ENCODE results near the gene MKLN1. TPM values are rescaled to one million over a fixed set of nuclear protein-coding genes. Genes with fewer than 3 reads are reported as not detected.

The MKLN1 gene
- total RNA-seq, 2 experiments from 2014 or later = 38.5 TPM

DNA sequence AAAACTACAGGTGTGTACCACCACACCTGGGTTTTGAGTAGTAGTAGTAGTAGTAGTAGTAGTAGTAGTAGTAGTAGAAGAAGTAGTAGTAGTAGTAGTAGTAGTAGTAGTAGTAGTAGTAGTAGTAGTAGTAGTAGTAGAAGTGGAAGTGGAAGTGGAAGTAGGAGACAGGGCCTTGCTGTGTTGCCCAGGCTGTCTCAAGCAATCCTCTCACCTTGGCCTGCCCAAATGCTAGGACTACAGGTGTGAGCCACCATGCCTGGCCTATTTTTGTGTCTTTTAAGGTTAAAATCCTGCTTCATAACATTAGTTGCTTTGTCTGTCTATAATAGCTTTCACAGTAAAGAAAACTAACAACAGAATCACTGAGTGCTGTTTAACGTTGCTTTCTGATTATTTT, 117.0 kb downstream of the MKLN1 start:
- Mint-ChIP-seq H3K27ac (no peak overlapping the region), H3K36me3 (ENCODE audit: low read depth) (peaks cover 40% of the 10 kb centered on the region), H3K9me3 (peaks cover 2% of the 10 kb centered on the region), H3K4me1 (ENCODE audit: low read depth) (no peaks in the 10 kb centered on the region), H3K4me3 (no peak overlapping the region), H3K27me3 (no peaks in the 10 kb centered on the region)
- intact Hi-C loops (cut with micrococcal nuclease) = no loop called here
- TF ChIP-seq, protein P1, sequence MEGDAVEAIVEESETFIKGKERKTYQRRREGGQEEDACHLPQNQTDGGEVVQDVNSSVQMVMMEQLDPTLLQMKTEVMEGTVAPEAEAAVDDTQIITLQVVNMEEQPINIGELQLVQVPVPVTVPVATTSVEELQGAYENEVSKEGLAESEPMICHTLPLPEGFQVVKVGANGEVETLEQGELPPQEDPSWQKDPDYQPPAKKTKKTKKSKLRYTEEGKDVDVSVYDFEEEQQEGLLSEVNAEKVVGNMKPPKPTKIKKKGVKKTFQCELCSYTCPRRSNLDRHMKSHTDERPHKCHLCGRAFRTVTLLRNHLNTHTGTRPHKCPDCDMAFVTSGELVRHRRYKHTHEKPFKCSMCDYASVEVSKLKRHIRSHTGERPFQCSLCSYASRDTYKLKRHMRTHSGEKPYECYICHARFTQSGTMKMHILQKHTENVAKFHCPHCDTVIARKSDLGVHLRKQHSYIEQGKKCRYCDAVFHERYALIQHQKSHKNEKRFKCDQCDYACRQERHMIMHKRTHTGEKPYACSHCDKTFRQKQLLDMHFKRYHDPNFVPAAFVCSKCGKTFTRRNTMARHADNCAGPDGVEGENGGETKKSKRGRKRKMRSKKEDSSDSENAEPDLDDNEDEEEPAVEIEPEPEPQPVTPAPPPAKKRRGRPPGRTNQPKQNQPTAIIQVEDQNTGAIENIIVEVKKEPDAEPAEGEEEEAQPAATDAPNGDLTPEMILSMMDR (IDR thresholded peaks at IDR 0.05) = no peak
- DNase-seq = no peak
- POLR2A ChIA-PET = interaction anchor here (0.7 kb wide), 1 partner anchor 8 kb away, joined by 4 read pairs; no protein-coding TSS in a partner anchor
- ATAC-seq = no peak
- CTCF ChIA-PET = no interaction called here

DNA sequence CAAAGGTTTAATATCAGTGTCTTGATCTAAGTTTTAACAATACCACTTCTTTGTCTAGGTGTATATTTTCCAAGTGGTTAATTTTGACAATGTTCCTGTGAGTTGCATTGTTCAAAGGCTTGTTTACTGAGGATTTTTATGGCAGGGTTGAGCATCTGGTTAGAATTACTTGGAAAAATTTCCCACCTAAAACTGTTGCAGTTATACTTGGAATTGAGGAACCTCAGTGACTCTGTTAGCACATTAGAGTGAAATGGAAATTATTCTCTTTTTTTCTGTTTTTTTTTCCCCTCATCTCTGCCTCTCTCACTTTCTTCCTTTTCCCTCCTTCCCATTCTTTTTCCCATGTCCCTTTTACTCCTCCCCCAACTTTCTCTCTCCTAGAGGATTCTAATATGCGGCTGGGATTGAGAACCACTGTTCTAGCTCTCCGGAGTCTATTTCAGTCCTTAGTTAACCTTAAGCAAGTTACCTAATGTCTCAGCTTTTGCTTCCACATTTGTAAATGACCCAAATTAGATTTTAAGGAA, 121.8 kb downstream of the MKLN1 start:
- DNase-seq (no peak), ATAC-seq (no peak)
- Mint-ChIP-seq H3K4me3 (no peak overlapping the region), H3K36me3 (ENCODE audit: low read depth) (peaks cover 15% of the 10 kb centered on the region), H3K4me1 (ENCODE audit: low read depth) (no peaks in the 10 kb centered on the region), H3K27me3 (no peaks in the 10 kb centered on the region), H3K9me3 (no peaks in the 10 kb centered on the region), H3K27ac (no peak overlapping the region)
- ChIA-PET CTCF (interaction anchor here (1.1 kb wide), 1 partner anchor 58 kb away, joined by 5 read pairs; no protein-coding TSS in a partner anchor), POLR2A (no interaction called here)
- intact Hi-C loops (cut with micrococcal nuclease) = no loop called here
- TF ChIP-seq, protein P1 (IDR thresholded peaks at IDR 0.05) = no peak

DNA sequence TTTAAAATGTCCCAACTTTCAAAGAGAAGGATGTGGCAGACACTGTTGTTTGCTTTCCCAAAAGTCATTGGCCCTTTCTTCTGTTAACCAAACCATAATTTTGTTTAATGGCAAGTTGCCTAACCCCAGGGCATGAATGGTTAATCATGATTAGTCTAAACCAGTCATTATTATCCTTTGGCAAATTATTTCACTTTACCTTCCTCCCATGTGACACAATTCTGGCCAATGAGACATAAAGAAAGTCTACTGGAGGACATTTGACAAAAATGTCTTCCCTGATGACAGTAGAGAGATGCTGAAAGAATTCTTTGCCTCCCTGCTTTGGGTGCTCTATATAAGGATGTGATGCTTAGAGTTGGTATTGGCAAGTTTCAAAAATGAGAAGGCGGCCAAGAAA, 126.8 kb downstream of the MKLN1 start:
- Mint-ChIP-seq H3K27me3 (no peaks in the 10 kb centered on the region), H3K4me3 (no peak overlapping the region), H3K27ac (no peak overlapping the region), H3K4me1 (ENCODE audit: low read depth) (no peaks in the 10 kb centered on the region), H3K36me3 (ENCODE audit: low read depth) (peaks cover 17% of the 10 kb centered on the region), H3K9me3 (no peaks in the 10 kb centered on the region)
- DNase-seq (no peak), ATAC-seq (no peak)
- ChIA-PET POLR2A (interaction anchor here (0.6 kb wide), 1 partner anchor 59 kb away, joined by 3 read pairs; no protein-coding TSS in a partner anchor), CTCF (interaction anchor here (0.8 kb wide), 1 partner anchor 59 kb away, joined by 3 read pairs; no protein-coding TSS in a partner anchor)
- intact Hi-C loops (cut with micrococcal nuclease) = no loop called here
- TF ChIP-seq, protein P1 (IDR thresholded peaks at IDR 0.05) = no peak

- Mint-ChIP-seq H3K36me3 (ENCODE audit: low read depth) (peaks cover 17% of the 10 kb centered on the region), H3K27ac (no peak overlapping the region), H3K27me3 (no peaks in the 10 kb centered on the region), H3K9me3 (no peaks in the 10 kb centered on the region), H3K4me3 (no peak overlapping the region), H3K4me1 (ENCODE audit: low read depth) (peaks cover 3% of the 10 kb centered on the region)
- DNase-seq = no peak
- no peak for ATAC-seq
- TF ChIP-seq, protein P1 (IDR thresholded peaks at IDR 0.05) = no peak
- intact Hi-C loops (cut with micrococcal nuclease) = no loop called here
- ChIA-PET CTCF (interaction anchor here (0.8 kb wide), 1 partner anchor 58 kb away, joined by 3 read pairs; no protein-coding TSS in a partner anchor), POLR2A (interaction anchor here (0.6 kb wide), 2 partner anchors 58 to 1733 kb away, joined by 3 read pairs; no protein-coding TSS in a partner anchor)
Observed at GRCh38 chr7:131455001-131455400, 127.3 kb downstream of the MKLN1 start.

DNA sequence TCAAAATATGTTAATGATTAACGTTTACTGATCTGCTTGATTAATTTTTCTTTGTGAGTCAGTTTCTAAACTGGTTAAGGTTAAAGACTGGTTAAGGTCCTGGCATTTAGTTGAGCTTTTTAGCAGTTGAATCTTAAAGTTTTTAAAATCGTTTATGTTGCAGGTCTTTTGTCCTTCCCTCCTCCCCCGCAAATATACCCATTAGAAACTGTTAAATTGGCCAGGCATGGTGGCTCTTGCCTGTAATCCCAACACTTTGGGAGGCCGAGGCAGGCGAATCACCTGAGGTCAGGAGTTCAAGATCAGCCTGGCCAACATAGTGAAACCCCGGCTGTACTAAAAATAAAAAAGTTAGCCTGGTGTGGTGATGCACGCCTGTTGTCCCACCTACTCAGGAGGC, 127.9 kb downstream of the MKLN1 start:
- Mint-ChIP-seq H3K9me3 (no peaks in the 10 kb centered on the region), H3K27me3 (no peaks in the 10 kb centered on the region), H3K36me3 (ENCODE audit: low read depth) (peaks cover 17% of the 10 kb centered on the region), H3K27ac (no peak overlapping the region), H3K4me1 (ENCODE audit: low read depth) (peaks cover 4% of the 10 kb centered on the region), H3K4me3 (no peak overlapping the region)
- POLR2A ChIA-PET = interaction anchor here (0.6 kb wide), 1 partner anchor 1733 kb away, joined by 3 read pairs; no protein-coding TSS in a partner anchor
- DNase-seq (no peak), ATAC-seq (no peak)
- CTCF ChIA-PET = no interaction called here
- intact Hi-C loops (cut with micrococcal nuclease) = no loop called here
- TF ChIP-seq, protein P1 (IDR thresholded peaks at IDR 0.05) = no peak

Data from activated CD8-positive, alpha-beta T cell treated with anti-CD3 and anti-CD28 coated beads for 36 hours (primary cell).